ENCODE results near the gene CFAP299.

Gene CFAP299

GRCh38 chr4:80839281-80839680 is 503.8 kb downstream of the CFAP299 start:
- DNase-seq (ENCODE audit: low read depth) = no peak

DNA sequence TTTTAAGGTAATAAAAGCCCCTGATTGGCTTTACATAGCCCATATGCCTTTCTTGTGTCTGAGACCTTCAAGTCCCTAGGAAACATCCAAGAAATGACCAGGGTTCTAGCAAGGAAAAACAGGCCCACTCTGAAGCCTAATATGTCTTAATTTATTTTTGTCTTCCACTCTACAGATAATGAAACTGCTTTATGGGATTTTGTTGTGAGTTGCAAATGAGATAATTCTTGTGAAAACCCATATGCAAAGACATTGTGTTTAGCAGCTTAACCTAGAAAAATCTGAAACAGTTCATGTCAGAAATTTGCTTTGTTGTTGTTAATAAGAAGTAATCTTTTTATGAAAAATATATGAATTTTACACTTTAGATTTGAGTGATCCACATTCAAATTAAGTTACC is 504.3 kb downstream of the CFAP299 start:
- DNase-seq (ENCODE audit: low read depth) = no peak

DNA sequence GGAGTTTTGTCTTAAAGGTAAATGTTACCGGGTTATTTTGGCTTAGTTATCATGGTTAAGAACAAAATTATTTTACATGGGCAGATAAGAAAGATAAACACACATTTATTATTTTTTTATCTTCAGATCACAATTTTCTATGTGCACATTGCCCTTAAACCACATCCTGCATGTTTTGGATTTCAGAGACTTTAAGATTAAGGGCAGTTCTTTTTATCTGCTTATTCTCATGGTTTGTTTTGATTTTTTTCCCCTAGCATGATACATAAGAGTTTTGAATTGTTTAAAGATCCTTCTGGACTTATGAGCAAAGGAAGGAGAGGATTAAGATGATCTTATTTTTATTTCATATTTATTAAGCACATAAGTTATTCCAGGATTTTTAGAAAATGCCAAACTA is 504.9 kb downstream of the CFAP299 start:
- no peak for DNase-seq (ENCODE audit: low read depth)

DNA sequence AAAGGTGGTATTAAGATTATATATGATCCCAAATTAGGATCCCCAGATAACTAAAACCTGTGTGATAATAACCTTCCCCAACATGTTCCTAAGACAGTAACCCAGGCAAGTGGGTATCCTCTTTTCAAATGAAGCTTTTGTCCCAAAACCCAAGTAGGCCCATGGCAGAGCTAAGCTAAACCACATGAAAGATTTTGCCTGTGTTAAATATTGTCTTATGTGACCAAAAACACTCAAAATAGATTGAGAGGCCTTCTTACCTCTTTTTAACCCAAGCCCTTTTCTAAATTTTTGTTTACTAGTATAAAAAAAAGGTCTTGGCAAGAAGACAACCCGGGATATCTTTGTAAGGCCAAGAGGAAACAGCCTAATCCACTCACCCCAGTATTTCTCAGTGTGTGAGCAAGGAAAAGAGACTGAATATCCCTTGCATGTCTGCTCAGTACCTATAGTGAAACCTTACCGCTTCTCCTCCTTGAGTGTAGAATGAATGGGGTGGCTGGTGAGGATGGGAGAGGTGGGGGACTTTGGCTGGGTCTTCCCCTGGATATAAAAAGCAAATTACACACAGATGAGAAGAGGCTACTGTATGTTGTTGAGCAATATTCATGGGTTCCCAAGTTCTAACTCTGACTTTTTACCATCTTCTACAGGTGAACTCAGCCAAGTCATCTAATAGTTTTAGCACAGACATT is 506.2 kb downstream of the CFAP299 start:
- no peak for DNase-seq (ENCODE audit: low read depth)

DNA sequence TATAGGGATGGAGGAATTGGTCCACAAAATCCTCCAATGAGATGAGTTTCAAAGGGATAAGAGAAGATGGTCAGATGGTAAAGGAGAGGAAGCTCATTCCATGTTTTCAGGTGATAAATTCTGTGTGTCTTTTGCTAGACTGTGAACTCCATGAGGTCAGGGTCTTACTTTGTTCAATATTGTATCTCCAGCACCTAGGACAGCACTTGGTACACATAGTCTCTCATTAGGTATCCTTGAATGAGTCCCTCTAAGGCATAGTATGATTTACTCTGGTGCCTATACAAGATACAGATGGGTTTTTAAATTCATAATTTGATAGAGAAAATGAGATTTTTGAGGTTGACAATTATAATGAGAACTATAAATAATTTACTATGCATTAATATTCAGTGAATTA is 510.7 kb downstream of the CFAP299 start:
- DNase-seq (ENCODE audit: low read depth) = no peak

- no peak for DNase-seq (ENCODE audit: low read depth)
Measured at GRCh38 chr4:80852061-80852460, 516.5 kb downstream of the CFAP299 start.

DNA sequence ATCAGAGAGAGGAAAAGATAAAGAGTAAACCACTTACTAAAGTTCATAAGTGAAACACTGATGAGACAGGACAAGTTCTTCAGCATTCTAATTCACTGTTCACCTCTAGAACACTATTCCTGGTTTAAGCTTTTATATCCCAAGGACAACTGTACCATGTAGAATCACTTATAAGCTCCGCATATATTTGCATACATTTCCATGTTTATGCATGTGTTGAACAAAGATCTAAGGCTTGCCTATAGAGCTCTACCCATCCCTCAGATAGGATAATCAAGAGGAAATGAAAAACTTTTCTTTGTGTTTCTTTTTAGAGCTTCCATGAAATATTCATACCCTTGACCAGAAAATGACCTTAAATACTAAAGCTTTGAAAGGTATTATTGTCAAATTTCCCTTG is 538.0 kb downstream of the CFAP299 start:
- DNase-seq (ENCODE audit: low read depth) = no peak

GRCh38 chr4:80874979-80875378 is 539.4 kb downstream of the CFAP299 start:
- no peak for DNase-seq (ENCODE audit: low read depth)

GRCh38 chr4:80875642-80876041 is 540.1 kb downstream of the CFAP299 start:
- no peak for DNase-seq (ENCODE audit: low read depth)

DNA sequence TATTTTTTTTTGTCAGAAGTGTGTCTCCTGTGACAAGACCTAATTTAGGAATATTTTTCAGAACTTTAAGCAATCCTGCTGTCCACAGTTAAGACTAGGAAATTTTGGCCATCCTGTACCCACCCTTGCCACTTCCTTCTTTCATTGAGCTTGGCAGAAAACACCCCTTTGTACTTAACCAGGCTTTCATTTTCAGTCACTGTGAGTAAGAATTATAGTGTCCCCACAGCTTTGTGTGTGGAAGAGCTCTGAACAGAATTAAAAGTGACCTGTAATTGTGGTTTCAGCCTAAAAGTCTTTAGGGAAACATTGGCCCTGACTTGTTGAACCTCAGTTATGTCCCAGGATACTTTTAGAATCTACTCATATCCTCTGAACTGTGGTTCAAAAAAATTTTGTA is 541.3 kb downstream of the CFAP299 start:
- DNase-seq (ENCODE audit: low read depth) = no peak

GRCh38 chr4:80878218-80878617 is 542.7 kb downstream of the CFAP299 start:
- no peak for DNase-seq (ENCODE audit: low read depth)

- no peak for DNase-seq (ENCODE audit: low read depth)
Measured at GRCh38 chr4:80897537-80898303, 562.2 kb downstream of the CFAP299 start.

DNA sequence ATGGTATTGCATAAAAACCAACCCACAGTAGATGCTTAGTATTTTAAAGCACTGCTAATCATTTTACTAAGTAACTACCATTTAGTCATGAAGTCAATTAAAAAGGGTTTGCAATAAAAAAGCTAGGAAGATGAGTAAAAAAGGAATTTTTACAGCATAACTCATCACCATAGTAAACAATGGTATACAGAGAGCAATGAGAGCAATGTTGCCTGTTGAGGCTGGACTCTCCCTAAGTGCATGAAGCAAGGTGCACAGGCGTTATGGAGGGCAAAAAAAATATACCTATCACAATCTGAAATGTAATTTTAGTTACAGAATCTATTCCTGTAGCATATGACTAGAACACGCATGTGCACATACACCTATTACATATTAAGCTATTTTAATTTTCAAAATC is 565.4 kb downstream of the CFAP299 start:
- DNase-seq (ENCODE audit: low read depth) = no peak

DNA sequence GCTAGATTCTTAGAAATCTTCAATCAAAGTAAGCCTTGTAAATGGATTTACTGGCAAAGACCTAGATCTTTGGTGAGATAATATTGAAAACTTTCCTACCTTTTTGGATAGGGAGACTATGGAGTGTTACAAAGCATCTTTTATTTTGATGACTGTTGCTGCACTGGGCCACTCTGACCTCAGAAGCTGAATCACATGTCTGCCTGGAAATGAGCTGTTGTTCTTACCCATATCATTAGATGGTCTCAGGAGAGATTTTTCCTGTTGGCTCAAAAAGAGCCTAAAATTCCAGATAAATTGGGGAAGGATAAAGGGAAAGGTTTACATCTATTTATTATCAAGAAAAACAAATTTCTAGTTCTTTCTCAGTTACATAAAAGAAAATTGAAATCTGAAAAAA is 567.5 kb downstream of the CFAP299 start:
- DNase-seq (ENCODE audit: low read depth) = no peak

DNA sequence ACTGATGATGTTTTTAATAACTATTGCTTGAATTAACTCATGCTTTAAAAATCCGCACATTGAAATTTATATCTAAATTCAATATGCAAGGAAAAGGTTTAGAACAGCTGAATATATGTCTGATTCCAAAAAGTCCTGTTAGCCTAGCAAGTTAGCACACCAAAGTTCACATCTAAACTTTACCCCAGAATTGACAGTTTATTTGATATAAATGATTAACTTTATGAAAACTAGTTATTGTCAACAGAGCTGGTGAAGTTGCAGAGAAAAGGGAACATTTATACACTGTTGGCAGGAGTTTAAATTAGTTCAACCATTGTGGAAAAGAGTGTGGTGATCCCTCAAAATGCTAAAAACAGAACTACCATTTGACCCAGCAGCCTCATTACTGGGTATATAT is 574.4 kb downstream of the CFAP299 start:
- no peak for DNase-seq (ENCODE audit: low read depth)

- DNase-seq (ENCODE audit: low read depth) = no peak
Measured at GRCh38 chr4:80911458-80911857, 575.9 kb downstream of the CFAP299 start.

GRCh38 chr4:80912350-80912749 is 576.8 kb downstream of the CFAP299 start:
- no peak for DNase-seq (ENCODE audit: low read depth)

- no peak for DNase-seq (ENCODE audit: low read depth)
Measured at GRCh38 chr4:80913381-80913780, 577.9 kb downstream of the CFAP299 start.

DNA sequence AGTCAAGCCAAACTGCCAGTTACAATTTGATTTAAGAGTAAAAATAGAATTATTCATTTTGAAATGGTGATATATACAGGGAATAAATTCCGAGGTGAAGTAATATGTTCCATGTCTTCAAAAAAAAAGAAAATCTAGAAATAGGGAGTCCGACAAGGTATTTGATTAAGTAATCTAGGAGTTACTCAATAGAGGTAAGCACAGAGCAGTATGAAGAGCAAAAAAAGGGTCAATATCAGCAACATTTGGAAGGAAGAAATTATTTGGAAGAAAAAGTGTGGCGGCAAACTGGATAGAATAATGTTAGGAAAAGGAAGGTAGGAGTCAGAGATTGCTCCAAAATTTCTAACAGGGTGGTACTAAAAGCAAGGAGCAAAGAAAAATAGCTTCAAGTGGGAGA is 581.2 kb downstream of the CFAP299 start:
- no peak for DNase-seq (ENCODE audit: low read depth)

GRCh38 chr4:80918004-80918403 is 582.5 kb downstream of the CFAP299 start:
- no peak for DNase-seq (ENCODE audit: low read depth)

- DNase-seq (ENCODE audit: low read depth) = no peak
Measured at GRCh38 chr4:80921441-80921840, 585.9 kb downstream of the CFAP299 start.

- DNase-seq (ENCODE audit: low read depth) = no peak
Measured at GRCh38 chr4:80922941-80923340, 587.4 kb downstream of the CFAP299 start.

DNA sequence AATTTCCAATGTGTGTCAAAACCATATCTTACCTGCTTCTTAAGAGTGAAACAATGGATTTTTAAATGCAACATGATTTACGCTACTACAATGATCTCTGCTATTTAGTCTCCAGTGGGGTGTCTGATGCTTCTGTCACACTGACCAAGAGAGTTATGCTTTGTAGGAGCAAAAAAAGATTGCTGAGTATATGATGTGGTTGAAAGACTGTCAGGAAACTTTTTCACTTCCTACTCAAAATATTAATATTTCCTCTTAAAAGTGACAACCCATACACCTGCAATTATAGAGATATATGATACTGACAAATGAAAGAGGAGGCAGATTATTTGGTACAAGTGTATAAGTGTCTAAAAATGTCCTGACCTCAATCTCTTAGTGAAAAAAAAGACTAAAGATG is 589.8 kb downstream of the CFAP299 start:
- no peak for DNase-seq (ENCODE audit: low read depth)

DNA sequence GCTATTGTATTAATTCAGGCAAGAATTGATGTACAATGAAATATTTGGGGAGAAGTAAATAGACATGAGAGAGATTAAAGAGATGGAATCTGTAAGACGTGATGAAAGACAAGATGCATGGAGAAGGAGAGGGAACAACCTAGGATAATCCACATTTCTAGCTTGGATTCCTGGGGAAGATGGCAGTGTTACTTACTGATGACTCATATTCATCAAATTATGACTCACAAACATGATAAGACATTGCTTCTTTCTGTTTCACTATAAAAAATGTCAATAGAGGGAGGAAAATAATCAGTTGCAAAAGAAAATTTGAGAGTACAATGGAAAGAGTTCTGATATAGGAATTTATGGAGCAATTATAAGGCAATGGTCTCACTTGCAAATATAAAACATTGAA is 590.9 kb downstream of the CFAP299 start:
- no peak for DNase-seq (ENCODE audit: low read depth)
